ENCODE data around the gene XYLT1.

DNA sequence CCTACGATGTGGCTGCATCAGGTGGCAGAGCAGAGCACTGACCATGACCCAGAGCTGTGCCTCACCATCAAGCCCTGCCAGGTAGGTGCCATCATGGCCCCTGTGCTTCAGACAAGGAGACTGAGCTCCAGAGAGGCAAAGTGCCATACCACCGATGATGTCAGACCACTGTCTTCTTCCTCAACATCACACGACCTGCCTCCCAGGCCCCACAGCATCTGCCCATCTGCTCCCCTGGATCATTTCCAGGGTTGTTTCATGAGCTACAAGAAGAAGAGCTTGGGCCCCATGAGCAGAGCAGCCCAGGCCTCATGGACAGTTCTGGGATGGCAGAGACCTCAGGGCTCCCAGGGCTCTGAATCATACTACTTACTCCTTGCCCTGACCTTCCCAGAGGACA lies 9.9 kb downstream of the XYLT1 start:
- TF ChIP-seq, protein P1, sequence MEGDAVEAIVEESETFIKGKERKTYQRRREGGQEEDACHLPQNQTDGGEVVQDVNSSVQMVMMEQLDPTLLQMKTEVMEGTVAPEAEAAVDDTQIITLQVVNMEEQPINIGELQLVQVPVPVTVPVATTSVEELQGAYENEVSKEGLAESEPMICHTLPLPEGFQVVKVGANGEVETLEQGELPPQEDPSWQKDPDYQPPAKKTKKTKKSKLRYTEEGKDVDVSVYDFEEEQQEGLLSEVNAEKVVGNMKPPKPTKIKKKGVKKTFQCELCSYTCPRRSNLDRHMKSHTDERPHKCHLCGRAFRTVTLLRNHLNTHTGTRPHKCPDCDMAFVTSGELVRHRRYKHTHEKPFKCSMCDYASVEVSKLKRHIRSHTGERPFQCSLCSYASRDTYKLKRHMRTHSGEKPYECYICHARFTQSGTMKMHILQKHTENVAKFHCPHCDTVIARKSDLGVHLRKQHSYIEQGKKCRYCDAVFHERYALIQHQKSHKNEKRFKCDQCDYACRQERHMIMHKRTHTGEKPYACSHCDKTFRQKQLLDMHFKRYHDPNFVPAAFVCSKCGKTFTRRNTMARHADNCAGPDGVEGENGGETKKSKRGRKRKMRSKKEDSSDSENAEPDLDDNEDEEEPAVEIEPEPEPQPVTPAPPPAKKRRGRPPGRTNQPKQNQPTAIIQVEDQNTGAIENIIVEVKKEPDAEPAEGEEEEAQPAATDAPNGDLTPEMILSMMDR (conservative IDR thresholded peaks at IDR 0.05; ENCODE audit: low read length), result no peak
- no peak for TF ChIP-seq EZH2phosphoT487 (IDR thresholded peaks at IDR 0.05; ENCODE audit: borderline replicate concordance)

Data from Loucy (cell line).